Smooth muscle cell of the brain vasculature (primary cell): ENCODE data around the gene ARMC2.
"Not testable (repeated sequence)": the region's sequence is repeated elsewhere in the genome, so short reads cannot be mapped to it uniquely, and the experiment has no call there.

ENCODE experiments used
- DNase-seq: peaks from one replicate; pipeline ENCODE4 v3.0.0-alpha.2; 2012; ENCODE audit warnings: low read depth, low spot score

The ARMC2 gene

DNA sequence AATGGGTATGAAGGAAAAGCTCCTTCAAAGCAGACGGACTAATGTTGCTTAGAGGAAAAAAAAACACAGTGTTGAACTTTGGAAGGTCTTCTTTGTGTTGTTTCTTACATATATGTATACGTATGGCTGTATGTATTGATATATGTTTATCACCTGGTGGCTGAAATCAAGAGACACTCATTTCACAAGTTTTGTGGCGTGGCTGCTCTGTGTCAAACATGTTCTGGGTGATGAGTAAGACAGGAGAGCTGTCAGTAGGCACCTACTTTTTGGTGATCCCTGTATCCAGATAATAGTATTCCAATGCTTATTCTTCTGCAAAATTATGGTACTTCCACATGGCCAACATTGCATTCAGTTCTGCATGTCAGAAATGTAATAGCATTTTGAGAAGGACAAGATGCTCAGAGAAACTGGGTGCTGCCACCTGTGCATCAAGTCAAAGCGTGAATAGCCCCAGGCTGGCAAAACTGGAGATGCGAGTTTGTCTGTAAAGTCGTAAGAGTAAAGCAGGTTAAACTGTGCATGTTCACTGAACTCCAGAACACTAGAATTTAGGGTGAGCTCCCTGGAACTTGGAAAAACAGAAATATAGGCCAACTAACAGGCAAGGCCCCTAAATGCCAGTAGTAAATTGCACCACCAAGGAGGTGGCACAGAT, 67.9 kb downstream of the ARMC2 start:
- no peak for DNase-seq

DNA sequence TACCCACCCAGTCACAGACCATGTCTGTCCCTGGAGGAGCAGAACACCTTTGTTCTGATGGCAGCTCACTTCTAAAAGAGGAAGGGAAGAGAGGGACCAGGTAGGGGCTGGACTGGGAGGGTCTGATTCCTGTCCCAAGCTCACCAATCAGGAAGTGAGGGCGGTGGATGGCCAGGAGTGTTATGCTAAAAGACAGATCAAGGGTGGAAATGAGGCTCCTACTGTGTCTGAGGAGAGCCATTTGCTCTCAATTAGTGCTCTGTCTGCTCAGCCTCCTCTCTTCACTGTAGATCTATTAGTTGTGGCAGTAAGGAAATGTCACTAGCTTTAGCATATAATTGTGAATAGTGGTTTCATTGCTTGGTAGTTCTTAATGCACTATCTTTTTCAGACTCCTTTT, 72.5 kb downstream of the ARMC2 start:
- DNase-seq: no peak

- DNase-seq: no peak
Measured at GRCh38 chr6:108921547-108922361, 73.5 kb downstream of the ARMC2 start.

DNA sequence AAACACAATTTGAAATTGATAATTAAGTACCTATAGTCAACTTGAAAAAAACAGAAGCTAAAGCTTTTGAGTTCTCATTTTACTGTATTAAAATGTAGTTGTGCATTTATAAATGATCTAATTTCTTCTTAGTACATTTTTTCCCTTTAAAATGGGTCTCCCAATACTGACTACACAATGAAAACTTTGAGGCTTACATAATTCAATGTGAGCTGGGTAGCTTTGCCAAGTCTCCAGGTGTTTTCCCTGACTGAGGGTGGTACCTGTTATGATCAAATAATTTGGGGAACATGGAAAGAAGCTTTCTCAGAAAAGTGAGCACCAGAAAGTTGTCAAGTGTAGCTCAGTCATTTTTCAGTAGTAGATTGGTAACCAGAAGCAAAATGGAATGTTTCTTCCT, 74.3 kb downstream of the ARMC2 start:
- DNase-seq: no peak

DNA sequence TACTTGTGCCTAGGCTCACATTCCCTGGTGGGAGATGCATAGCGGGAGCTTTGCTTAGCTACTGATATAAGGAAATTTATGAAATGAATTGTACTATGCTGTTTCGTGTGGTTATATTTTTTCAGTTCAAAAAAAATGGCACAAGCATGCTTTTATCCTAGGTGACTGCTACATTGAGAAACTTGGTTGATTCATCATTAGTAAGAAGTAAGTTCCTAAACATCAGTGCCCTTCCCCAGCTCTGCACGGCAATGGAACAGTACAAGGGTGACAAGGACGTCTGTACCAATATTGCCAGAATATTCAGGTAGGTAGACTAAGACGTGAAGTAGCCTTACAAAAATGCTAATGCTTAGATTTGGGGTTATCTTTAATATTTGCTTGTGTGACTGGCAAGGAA, 79.7 kb downstream of the ARMC2 start:
- DNase-seq: no peak

DNA sequence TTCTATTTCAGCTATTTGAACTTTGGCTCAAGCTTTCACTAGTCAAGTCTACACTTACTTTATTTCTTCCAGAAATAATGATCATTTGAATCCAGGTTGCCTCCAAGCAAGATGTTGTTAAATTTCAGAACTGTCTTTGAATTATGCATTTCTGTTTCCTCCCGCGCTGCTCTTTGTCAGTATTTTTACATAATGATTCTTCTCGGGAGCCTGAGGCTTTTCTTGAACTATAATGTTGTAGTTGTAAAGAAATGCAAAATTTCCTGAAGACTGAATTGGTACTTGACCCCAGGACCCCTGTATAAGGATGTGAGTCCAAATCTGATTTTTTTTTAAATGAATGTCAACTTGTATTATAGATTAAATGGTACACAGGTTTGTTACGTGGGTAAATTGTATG, 80.4 kb downstream of the ARMC2 start:
- no peak for DNase-seq

GRCh38 chr6:108931090-108931489, 82.9 kb downstream of the ARMC2 start:
- DNase-seq: not testable (repeated sequence)

- no peak for DNase-seq
Measured at GRCh38 chr6:108937170-108937569, 88.9 kb downstream of the ARMC2 start.

- no peak for DNase-seq
Measured at GRCh38 chr6:108940741-108941140, 92.5 kb downstream of the ARMC2 start.

- no peak for DNase-seq
Measured at GRCh38 chr6:108941281-108941680, 93.1 kb downstream of the ARMC2 start.

DNA sequence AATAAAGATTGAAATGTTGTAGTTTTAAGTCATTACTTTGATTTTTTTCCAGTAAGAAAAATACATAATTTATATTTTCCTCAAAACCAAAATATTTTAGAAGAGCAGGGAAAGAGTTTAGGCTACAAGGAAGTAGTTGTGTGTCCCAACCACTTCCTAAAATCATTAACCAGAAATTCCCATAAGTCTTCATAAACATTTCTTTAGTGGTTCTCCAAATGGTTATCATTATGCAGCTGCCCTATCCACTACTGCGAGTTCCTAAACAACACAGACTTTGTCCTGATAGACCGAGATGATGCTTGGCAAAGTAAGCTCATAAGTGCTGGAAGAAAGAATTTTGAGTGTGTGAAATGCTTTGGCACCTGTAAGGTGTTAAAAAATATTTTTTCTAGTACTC, 93.6 kb downstream of the ARMC2 start:
- DNase-seq: no peak

GRCh38 chr6:108942556-108943492, 94.6 kb downstream of the ARMC2 start:
- DNase-seq: no peak

DNA sequence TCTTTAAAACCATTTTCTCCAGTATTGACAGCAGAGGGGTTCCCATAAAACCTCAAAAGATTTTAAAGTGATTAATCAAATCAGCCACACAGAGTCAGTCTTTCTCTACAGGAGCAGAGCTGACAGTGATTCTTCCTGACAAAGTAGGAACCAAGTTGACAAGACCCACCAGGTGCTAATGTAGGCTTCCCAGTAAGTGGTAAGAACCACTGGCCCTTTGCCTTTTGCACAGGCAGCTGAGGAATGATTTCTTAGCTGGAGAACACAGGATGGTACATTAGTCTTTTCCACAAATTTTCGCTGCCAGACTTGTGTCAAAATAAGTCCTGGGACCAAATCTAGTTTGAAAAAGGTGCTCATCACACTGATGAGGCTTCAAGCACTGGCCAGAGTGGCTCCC, 95.8 kb downstream of the ARMC2 start:
- DNase-seq: no peak

DNA sequence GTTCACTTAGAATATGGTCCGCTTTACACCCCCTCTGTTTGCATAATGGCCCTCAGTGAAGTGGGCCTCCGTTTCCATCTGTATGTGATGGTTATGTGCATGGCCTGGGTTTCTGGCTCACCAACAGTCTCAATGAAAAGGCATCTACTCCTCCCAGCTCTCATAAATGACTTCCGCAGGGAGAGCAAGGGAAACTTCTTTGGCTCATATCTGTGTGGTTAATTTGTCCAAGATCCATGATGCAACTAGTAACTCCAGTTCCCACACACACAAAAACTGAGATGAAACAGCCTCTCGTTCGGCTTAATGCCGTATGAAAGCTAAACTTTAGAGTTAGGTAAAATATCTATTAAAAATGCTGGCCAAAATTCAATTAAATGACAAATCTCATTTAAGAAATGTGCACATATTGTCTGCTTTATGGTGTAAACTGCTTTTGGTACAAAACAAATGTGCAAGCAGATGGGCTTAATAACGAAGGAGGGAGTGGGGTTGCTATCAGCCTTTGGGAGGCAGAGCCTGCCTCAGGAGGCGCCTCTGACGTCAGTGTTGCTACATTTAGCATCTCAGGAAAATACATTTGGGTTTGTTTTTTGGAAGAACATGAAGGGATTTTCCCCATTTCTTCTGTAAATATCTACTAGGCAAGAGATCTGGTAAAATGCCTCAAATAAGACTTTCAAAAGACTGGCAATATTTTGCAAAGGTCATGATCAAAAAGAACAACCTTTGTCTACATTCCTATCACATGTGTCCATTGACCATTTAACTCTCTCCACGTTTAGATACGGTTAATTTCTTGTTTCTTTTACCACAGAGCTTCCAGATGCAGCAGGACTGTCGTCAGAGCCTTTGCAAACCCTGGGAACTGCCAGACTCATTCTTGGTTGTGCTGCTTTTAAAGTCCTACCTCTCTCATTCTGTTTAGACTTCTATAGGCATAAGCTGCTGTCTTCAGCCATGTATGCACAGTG, 96.8 kb downstream of the ARMC2 start:
- DNase-seq: peak; percentile 33

GRCh38 chr6:108945681-108946159, 97.5 kb downstream of the ARMC2 start:
- DNase-seq: peak; percentile 77

DNA sequence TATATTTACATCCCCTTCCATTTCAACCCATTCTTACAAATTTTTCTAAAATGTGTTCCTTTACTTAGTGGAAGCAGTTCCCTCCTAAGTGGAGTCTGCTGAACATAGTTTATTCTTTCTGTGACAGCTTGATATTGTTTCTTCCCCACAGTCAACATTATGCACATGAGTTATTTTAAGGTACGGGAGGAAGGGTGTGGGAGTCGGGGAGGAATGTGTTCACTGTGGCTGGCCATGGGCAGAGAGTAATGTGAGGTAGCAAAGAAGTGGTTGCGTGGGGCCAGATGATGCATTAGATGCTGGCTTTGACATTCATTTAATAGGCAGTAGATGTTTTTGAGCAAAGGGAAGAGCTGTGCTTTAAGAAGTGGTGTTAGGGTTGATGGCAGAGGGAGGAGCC, 98.5 kb downstream of the ARMC2 start:
- DNase-seq: no peak

DNA sequence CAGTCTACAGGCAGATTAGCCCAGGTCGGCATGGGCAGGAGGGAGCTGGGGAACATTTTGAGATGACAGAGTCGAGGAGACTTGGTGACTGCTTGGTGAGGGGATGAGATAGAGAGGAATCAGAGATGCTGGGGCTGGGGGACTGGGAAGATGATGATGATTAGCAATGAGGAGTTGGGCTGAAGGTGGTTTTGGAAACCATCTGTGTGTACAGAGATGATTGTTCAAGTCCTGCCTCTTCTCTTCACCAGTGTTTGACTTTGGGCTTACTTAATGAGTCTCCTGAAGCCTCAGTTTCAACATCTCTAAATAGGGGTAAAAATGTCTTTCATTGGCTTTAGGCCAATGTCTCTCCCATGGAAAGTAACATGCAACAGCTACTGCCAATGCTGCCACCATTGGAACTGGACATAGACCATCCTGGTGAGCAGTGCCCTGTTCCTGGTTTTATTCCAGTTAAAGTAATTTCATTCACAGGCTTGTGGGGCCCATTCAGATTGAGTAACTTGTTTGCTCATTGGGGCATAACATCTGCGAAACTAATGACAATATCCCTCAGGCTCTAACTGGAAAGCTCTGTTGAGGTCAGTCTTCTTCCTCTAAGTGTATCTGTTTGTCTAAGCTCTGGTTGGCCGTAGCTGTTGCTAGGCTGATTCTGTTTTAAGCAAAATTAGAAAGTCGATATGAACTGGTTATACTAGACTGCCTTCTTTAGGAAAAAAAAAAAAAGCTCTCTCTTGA, 99.1 kb downstream of the ARMC2 start:
- peak; percentile 59 for DNase-seq

GRCh38 chr6:108948181-108948661, 100.0 kb downstream of the ARMC2 start:
- no peak for DNase-seq

- DNase-seq: no peak
Measured at GRCh38 chr6:108951351-108951953, 103.2 kb downstream of the ARMC2 start.
